Breast epithelium (tissue), 4 donors: Measurements from ENCODE around the gene B4GALNT3. TPM values are rescaled to one million over a fixed set of nuclear protein-coding genes. Genes with fewer than 3 reads are reported as not detected.

Experiments used
- DNase-seq, 2 donors: peaks; one replicate each; pipeline ENCODE4 v3.0.0-alpha.2; 2019; ENCODE audit warnings: low spot score in 2 of 2
- H3K27ac ChIP-seq, 2 donors: fragments of 200-600 bp; sonication (generic) in 1 of 2; one replicate each; pipeline ENCODE4 v1.5.1; 2016 to 2019; ENCODE audit warnings: mild to moderate bottlenecking in 1 of 2
- H3K27me3 ChIP-seq, 2 donors: fragments of 200-600 bp; sonication (generic) in 1 of 2; one replicate each; pipeline versions ENCODE4 v1.5.1 to v1.6.0; 2017 to 2019; ENCODE audit warnings: control low read depth in 1 of 2, mild to moderate bottlenecking in 1 of 2
- H3K36me3 ChIP-seq: fragments of 200-600 bp; one replicate; pipeline ENCODE4 v1.5.1; 2019
- H3K4me1 ChIP-seq, 2 donors: fragments of 200-600 bp; sonication (generic); one replicate each; pipeline ENCODE4 v1.5.1; 2016 to 2019; ENCODE audit warnings: control low read depth in 1 of 2
- H3K4me3 ChIP-seq, 3 donors: fragments of 200-600 bp; sonication (generic); 1 replicate in 2 of 3; 2 replicates in 1 of 3; pipeline ENCODE4 v1.5.1; 2016 to 2019; ENCODE audit warnings: mild to moderate bottlenecking in 3 of 3, moderate library complexity in 2 of 3
- H3K9me3 ChIP-seq, 2 donors: fragments of 200-600 bp; sonication (generic) in 1 of 2; one replicate each; pipeline ENCODE4 v1.5.1; 2016 to 2019; ENCODE audit warnings: control low read depth in 1 of 2
- POLR2A ChIP-seq: fragments of 450-650 bp; IDR thresholded peaks from one replicate; pipeline ENCODE4 v1.6.1; 2016; ENCODE audit warnings: antibody characterized with exemption, mild to moderate bottlenecking, moderate library complexity
- POLR2AphosphoS5 ChIP-seq, 3 donors: sonication (generic); formaldehyde crosslinking; IDR thresholded peaks; one replicate each; pipeline ENCODE4 v1.6.1; 2017; ENCODE audit warnings: antibody characterized with exemption in 3 of 3
- intact Hi-C: fragments of 100-400 bp; cut with DNase I; formaldehyde crosslinking; loops from one replicate; pipeline ENCODE4 v1.15.1; 2023; ENCODE audit warnings: low total_unique reads
- total RNA-seq, 3 donors: library from RNA; depleted of rRNA; stranded (reverse); fragments of >200 nt; gene quantifications; one replicate each; pipeline ENCODE4 v1.1.0, GENCODE V29; 2016
- TF ChIP-seq, protein P1 (sequence below), 3 donors: fragments of 450-650 bp; IDR thresholded peaks; one replicate each; pipeline ENCODE4 v1.5.1; 2016 to 2017; ENCODE audit warnings: antibody characterized with exemption in 3 of 3, mild to moderate bottlenecking in 3 of 3, moderate library complexity in 3 of 3

The B4GALNT3 gene
- total RNA-seq, 3 donors from 2014 or later: 0.16 to 5.9 (median 4.6) TPM

DNA sequence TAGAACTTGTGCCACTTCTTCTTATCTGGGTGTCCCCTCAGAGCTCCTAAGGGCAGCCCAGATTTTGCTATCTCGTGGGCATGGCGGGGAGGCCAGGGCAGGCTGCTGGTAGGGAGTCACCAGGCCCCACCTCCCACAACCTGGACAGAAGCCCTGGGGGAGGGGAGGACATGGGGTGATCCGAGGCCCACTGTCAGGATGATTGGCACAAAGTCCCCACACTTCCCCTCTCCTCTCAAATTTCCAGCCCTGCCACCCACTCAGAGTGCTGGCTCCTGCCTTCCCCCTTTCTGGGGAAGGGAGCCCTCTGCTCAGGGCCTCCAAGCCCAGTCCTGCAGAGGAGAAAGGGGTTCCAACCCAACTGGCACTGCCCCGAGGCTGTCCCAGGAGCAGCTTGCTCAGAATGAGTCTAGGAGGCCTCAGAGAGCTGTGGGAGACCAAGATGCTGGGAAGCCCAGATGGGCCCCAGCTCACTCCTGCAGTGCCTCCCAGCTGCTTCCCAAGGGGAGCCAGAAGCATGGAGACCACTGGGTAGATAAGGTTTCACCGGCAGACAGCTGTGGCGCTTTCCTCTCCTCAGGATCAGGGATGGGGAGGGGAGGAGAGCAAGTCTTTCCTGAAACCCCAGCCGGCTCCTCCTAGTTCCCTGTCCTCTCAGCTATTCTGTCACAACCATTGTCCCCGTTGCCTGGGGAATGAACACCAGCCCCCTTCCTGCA lies 82.8 kb downstream of the B4GALNT3 start:
- no peak for DNase-seq
- H3K27ac ChIP-seq: no peak overlapping the region
- H3K27me3 ChIP-seq: no peaks in the 10 kb centered on the region
- H3K9me3 ChIP-seq: no peaks in the 10 kb centered on the region
- no peaks in the 10 kb centered on the region for H3K4me1 ChIP-seq
- TF ChIP-seq, protein P1, sequence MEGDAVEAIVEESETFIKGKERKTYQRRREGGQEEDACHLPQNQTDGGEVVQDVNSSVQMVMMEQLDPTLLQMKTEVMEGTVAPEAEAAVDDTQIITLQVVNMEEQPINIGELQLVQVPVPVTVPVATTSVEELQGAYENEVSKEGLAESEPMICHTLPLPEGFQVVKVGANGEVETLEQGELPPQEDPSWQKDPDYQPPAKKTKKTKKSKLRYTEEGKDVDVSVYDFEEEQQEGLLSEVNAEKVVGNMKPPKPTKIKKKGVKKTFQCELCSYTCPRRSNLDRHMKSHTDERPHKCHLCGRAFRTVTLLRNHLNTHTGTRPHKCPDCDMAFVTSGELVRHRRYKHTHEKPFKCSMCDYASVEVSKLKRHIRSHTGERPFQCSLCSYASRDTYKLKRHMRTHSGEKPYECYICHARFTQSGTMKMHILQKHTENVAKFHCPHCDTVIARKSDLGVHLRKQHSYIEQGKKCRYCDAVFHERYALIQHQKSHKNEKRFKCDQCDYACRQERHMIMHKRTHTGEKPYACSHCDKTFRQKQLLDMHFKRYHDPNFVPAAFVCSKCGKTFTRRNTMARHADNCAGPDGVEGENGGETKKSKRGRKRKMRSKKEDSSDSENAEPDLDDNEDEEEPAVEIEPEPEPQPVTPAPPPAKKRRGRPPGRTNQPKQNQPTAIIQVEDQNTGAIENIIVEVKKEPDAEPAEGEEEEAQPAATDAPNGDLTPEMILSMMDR (IDR thresholded peaks at IDR 0.05): no peak
- no peak for TF ChIP-seq POLR2A
- TF ChIP-seq POLR2AphosphoS5 (IDR thresholded peaks at IDR 0.05): no peak
- no peaks in the 10 kb centered on the region for H3K36me3 ChIP-seq
- H3K4me3 ChIP-seq: no peak overlapping the region
- intact Hi-C loops: loop anchor here (10.0 kb wide), 1 partner anchor 88 kb away; the partner anchor contains the start of gene B4GALNT3

DNA sequence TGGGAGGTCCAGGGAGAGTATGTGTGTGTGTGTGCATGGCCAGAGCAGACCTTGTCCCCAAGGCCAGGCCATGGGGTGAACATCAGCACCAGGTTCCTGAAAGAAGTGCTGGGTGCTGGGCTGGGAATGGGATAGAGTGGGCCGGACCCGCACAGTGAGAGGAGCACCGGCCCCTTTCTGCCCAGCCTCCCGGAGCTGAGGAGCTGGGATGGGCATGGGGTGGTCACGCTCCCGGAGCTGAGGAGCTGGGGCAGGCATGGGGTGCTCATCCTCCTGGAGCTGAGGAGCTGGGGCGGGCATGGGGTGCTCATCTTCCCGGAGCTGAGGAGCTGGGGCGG lies 83.3 kb downstream of the B4GALNT3 start:
- Histone ChIP-seq H3K27me3 (no peaks in the 10 kb centered on the region), H3K36me3 (no peaks in the 10 kb centered on the region), H3K9me3 (no peaks in the 10 kb centered on the region), H3K4me1 (no peaks in the 10 kb centered on the region), H3K4me3 (no peak overlapping the region), H3K27ac (no peak overlapping the region)
- no peak for DNase-seq
- TF ChIP-seq POLR2A (no peak), POLR2AphosphoS5 (IDR thresholded peaks at IDR 0.05) (no peak)
- TF ChIP-seq, protein P1 (IDR thresholded peaks at IDR 0.05): no peak
- intact Hi-C loops: loop anchor here (10.0 kb wide), 1 partner anchor 88 kb away; the partner anchor contains the start of gene B4GALNT3

DNA sequence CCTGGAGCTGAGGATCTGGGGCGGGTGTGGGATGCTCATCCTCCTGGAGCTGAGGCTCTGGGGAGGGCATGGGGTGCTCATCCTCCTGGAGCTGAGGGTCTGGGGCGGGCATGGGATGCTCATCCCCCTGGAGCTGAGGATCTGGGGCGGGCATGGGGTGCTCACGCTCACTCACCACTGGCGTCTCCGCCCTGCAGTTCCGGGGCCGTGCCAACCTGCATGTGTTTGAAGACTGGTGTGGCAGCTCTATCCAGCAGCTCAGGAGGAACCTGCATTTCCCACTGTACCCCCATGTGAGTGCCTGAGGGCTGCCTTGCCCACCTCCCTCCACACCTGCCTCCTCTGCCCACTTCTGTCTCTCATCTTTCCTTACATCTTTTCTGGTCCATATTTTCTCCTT lies 84.4 kb downstream of the B4GALNT3 start:
- no peaks in the 10 kb centered on the region for H3K9me3 ChIP-seq
- no peaks in the 10 kb centered on the region for H3K36me3 ChIP-seq
- TF ChIP-seq POLR2A (no peak), POLR2AphosphoS5 (IDR thresholded peaks at IDR 0.05) (no peak)
- TF ChIP-seq, protein P1 (IDR thresholded peaks at IDR 0.05): no peak
- intact Hi-C loops: loop anchor here (10.0 kb wide), 1 partner anchor 89 kb away; the partner anchor contains the start of gene B4GALNT3
- no peaks in the 10 kb centered on the region for H3K27me3 ChIP-seq
- no peak overlapping the region for H3K4me3 ChIP-seq
- no peaks in the 10 kb centered on the region for H3K4me1 ChIP-seq
- no peak overlapping the region for H3K27ac ChIP-seq
- DNase-seq: no peak

DNA sequence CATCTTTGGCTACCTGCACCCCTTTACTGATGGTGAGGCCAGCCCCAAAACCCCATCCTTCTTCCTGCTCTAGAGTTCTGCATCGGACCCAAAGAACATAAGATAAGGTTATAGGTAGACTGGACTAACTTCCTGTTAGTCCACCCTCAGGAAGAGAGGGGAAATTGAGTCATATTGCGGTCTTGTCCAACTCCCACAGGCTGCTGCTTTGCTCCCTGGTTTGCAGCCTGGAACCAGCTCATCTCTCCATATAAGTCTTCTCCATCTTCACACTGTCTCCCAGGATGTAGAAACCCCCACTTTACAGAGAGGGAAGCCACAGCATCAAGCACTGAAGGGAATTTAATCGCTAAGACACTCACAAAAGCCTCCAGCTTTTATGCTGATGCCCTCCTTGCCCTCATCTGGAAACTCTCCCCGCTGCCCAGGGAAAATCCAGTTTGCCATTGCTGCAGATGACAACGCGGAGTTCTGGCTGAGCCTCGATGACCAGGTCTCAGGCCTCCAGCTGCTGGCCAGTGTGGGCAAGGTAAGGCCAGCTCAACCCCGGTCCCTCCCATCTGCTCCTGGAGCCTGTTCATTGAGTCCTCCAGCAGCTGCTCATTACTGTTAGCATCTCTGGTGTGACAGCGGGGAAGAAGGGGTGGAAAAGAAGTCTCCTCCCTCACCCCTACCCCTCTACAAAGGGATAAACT lies 85.3 kb downstream of the B4GALNT3 start:
- no peaks in the 10 kb centered on the region for H3K9me3 ChIP-seq
- no peak overlapping the region for H3K4me3 ChIP-seq
- intact Hi-C loops: loop anchor here (10.0 kb wide), 1 partner anchor 90 kb away; the partner anchor contains the start of gene B4GALNT3
- DNase-seq: no peak
- no peaks in the 10 kb centered on the region for H3K4me1 ChIP-seq
- H3K27me3 ChIP-seq: no peaks in the 10 kb centered on the region
- no peaks in the 10 kb centered on the region for H3K36me3 ChIP-seq
- TF ChIP-seq POLR2A (no peak), POLR2AphosphoS5 (IDR thresholded peaks at IDR 0.05) (no peak)
- TF ChIP-seq, protein P1 (IDR thresholded peaks at IDR 0.05): no peak
- H3K27ac ChIP-seq: no peak overlapping the region

DNA sequence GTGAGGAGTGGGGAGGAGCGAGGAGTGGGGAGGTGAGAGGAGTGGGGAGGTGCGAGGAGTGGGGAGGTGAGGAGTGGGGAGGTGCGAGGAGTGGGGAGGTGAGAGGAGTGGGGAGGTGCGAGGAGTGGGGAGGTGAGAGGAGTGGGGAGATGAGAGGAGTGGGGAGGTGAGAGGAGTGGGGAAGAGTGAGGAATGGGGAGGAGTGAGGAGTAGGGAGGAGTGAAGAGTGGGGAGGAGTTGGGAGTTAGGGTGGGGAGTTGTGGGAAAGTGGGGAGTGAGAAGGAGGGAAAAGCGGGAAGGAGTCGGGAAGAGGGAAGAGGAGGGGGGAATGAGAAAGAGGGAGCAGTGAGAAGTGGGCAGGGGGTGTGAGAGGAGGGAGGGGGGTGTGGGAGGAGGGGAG lies 86.1 kb downstream of the B4GALNT3 start:
- Histone ChIP-seq H3K4me3 (no peak overlapping the region), H3K4me1 (no peaks in the 10 kb centered on the region), H3K36me3 (no peaks in the 10 kb centered on the region), H3K9me3 (no peaks in the 10 kb centered on the region), H3K27me3 (no peaks in the 10 kb centered on the region), H3K27ac (no peak overlapping the region)
- intact Hi-C loops: loop anchor here (10.0 kb wide), 1 partner anchor 91 kb away; the partner anchor contains the start of gene B4GALNT3
- DNase-seq: no peak
- TF ChIP-seq POLR2A (no peak), POLR2AphosphoS5 (IDR thresholded peaks at IDR 0.05) (no peak)
- TF ChIP-seq, protein P1 (IDR thresholded peaks at IDR 0.05): no peak
